HG03039 (cell line): Measurements from ENCODE around the gene POTEF.
"Not testable (repeated sequence)": the region's sequence is repeated elsewhere in the genome, so short reads cannot be mapped to it uniquely, and the experiment has no call there.

Source experiments
- ATAC-seq: cut with Tn5 transposase; IDR thresholded peaks from one replicate; pipeline ENCODE4 v1.9.1; 2021; ENCODE audit warnings: mild to moderate bottlenecking, moderate library complexity; ENCODE audit not compliant: unreplicated experiment

The POTEF gene

DNA sequence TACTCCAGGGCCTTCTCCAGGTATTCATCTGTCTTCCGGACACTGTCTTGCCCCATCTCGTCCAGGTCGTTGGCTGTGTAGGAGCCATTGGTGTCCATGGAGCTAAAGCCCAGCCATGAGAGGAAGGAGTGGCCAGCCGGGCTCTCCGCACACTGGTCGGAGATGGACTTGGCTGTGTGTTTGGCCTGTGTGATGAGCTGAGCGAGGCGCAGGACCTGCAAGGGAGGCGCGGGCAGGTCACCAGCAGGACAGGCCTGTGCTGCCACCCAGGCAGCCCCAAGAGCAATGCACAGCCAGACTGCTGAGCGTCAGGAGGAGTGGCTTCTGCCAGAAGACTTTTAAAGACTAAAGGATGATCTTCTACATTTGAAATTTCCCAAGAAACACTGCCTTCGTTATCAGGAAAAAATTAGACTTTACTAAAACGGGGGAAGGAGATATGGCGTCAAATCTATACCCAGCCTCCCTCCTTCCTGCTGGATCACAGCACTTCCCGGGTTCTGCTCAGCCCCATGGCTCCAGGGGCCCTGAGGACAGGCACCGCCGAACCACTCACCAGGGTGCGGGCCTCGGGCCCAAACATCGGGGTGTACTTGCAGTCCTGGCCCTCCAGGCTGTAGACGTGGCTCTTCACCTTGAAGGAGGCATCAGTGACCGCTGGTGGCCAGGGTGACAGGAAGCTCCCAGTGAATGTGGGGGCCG lies 24.9 kb upstream of the POTEF start:
- ATAC-seq: not testable (repeated sequence)

DNA sequence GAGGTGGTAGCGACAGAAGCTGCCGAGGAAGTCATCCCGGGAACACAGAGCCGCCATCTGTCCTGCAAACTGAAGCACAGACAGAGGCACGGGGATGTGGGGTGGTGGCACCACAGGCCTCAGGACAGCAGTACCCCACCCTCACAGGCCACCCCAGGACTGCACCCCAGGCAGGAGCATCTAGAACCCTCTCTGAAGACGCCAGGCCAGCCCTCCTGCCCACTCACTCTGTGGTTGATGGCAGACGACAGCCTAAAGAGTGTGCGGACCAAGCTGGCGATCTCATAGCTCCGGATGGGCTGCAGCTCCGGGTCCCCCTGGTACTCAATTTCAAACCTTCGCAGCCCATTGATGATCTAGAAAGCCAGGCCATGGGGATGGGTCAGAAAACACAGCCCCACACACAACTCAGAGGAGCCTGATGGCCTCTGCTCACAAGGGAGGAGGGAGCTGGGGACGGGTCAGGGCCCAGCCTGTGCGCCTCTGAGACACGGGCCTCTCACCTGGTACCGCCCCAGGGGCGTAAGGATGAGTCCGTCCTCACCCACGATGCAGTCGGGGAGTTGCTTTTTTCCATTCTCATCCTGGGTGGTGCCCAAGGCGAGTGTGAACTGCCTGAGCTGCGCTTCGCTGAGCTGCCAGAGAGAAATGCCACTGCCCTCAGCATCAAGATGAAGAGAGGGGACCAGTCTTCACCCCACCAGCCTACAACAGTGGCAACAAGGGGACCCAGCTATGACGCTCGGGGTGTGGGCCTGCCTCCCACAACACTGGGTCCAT lies 24.0 kb upstream of the POTEF start:
- ATAC-seq: no peak

DNA sequence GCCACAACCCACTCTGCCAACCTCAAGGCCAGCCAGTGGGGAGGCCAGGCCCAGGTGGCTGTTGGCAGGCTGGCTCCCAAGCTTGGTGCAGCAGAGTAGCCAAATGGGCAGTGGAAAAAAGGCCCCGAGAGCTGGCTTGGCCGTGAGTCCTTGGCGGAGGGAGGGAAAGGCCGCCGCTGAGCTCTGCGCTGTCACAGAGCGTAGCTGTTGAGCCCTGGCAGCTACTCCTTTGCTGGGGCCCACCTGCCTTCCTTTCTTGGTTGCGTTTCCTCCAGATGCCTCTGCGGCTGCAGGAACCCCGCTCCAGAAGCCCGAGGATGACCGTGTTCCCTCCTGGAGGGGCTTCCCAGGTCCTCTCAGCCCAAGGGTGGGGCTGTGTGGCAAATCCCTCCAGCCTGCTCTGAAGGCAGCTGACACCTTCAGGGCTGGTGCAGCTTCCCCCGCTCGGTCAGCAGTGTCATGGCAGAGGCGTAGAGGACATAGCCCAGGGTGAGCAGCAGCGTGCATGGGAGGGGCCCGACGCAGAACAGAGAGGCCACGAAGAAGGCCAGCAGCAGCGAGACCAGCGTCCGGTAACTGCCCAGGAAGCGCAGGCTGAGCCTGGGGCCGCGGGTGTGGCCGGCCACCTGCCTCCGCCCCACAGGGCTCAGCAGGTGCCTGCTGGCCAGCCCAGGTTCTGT lies 23.3 kb upstream of the POTEF start:
- not testable (repeated sequence) for ATAC-seq

DNA sequence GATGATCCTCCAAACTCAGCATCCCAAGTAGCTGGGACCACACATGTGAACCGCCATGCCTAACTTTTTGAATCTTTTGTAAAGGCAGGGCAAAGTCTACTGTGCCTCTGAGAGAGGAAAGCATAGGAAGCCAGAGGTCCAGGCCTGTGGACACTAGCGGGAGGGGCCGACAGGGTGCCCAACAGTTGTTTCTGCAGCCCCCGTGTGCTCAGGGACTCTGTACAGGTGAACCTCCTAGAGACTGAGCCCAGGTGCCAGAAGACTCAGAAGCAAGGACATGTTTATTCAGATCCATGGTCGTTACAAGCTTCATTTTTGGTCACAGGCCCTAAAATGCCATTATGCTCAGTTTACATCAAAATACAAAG lies 22.1 kb upstream of the POTEF start:
- ATAC-seq: not testable (repeated sequence)

DNA sequence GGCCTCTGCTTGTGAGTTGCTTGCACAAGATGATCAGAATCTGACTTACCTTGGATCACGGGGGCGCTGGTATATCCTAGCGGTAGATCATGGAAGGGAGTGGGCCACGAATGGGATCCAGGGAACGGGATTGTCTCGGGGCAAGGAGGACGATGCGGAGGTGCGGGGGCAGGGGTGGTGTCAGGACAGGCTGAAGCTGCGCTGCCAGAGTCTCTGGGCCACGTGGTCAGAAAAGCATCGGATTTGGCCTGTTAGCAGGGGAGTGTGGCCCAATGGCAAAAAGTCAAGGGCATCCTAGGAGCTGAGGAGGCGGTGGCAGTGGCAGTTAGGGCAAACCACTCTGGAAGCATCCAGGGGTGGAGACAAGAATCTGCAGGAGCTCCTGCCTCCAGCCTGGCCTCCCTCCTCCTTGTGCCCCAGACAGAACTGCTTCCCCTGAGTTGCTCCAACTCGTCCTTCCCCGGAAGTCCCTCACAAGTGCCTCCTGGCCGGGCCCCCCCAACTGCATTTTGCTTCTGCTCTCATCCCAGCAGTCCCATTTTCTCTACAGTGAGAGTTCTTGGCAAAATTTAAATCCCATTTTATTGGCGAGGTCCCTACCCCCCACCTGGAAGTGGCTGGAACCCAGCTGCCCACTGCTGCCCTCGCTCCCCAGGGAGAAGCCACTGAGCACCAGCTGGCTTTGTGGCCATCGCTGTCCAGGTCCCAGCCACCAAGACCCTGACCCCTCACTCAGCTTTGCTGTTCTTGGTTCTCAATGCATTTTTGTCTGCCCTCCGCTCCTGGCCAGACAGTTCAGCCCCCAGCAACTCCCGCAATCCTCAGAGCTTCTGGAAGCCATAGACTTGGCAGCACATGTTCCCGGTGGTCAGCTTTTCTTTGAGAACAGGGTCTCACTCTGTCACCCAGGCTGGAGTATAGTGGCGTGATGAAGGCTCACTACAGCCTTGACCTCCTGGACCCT lies 21.4 kb upstream of the POTEF start:
- no peak for ATAC-seq

DNA sequence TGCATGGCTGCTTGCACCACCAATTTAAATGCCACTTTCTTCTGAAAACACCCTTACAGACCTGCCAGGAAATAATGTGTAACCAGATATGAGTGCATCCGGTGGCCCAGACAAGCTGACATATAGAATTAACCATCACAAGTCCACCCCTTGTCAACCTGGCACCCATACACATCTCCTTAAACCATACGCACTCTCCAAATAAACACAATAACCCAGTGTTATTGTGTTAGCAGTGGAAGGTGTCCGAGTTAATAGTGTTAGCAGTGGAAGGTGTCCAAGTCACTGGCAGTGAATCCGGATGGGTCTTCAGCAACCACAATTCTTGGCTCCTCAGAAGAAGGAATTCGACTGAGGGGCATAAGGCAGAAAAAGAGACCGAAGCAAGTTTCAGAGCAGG lies 19.5 kb upstream of the POTEF start:
- not testable (repeated sequence) for ATAC-seq

DNA sequence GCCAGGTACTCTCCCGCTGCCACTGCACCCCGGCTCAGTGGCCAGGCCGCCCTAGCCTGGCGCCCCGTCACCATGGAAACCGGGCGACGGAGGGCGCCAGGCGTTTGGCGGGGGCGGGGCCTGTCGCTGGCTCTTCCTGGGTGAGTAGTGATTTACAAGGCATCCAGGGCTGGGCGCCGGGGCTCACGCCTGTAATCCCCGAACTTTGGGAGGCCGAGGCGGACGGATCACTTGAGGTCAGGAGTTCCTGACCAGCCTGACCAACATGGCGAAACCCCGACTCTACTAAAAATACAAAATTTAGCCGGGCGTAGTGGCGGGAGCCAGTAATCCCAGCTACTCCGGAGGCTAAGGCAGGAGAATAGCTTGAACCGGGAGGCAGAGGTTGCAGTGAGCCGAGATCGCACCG lies 16.0 kb upstream of the POTEF start, which contains the start of gene CCDC74B:
Gene CCDC74B (minus strand): TSS at position 107 of the 409 bp plus-strand sequence. CDS start 116 bp downstream, outside the sequence.
- peak; percentile 88 for ATAC-seq

DNA sequence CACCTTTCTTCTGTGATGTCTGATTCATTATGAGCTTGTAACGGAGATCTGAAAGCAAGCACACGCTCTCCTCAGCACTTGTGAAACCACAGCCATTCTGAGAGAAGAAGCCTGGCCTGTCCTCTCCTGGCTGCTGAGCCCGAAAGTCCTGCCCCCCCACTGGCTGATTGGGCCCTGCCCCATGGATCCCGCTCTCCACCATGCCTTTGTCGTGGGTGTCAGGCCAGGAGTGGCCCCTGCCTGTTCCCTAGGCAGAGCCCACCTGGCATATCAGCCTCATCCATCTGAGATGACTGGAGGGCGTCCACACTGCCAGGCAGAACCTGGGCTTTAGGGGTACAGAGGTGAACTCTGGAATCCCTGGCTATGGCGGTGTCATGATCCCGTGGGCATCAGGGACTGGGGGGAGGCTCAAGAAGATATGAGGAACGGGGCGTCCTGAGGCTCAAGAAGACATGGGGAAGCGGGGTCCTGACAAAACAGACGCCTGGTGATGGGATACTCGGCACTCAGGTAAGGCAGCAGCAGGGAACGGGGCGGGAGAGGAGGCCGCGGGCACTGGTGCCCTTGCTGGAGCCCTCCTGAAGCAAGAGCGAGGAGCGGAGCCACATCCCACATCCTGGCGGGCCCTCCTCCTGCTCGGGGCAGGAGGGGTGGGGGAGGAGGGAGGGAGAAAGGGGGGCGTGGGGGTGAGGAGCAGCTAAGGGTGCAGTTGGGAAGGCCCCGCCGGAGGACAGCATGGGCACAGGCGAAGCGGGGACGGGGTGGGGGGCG lies 14.4 kb upstream of the POTEF start:
- ATAC-seq: not testable (repeated sequence)

DNA sequence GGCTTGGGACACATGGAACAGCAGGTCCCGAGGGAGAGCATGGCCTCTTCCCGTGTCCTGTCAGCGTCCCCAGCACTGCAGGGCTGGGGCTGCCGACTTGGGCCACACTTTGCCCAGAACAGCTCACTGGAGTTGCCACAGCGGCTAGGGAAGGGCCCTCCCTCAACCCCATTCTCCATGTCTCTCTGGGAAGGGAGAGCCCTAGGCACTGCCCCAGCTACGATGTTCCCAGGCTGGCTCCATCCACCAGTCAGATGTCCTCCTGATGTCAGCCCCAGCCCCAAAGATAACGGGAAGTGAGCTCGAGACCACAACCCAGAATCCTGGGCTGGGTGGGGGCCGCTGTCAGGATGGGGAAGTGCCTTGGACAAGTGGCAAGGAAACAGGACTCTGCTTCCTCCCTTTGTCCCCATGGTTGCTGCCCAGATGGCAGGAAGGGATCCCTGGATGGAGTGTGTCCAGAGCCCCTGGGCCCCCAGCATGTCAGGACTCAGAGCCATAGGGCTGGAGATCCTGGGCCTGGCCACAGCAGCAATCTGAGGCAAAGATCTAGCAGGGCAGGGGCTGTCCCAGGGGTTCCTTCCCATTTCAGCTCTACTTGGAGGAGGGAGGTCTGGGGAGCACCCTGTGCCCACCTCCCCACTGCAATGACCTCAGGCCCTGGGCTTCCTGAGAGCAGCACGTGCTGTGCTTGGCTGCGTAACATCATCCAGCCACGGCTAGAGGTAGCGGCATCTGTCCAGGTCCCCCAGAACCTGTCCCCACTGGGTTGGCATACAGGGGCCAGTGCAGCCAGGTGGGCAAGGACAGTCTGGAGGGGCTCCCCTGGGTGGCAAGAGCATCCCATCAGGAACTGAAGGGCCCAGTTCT lies 13.6 kb upstream of the POTEF start:
- ATAC-seq: not testable (repeated sequence)

DNA sequence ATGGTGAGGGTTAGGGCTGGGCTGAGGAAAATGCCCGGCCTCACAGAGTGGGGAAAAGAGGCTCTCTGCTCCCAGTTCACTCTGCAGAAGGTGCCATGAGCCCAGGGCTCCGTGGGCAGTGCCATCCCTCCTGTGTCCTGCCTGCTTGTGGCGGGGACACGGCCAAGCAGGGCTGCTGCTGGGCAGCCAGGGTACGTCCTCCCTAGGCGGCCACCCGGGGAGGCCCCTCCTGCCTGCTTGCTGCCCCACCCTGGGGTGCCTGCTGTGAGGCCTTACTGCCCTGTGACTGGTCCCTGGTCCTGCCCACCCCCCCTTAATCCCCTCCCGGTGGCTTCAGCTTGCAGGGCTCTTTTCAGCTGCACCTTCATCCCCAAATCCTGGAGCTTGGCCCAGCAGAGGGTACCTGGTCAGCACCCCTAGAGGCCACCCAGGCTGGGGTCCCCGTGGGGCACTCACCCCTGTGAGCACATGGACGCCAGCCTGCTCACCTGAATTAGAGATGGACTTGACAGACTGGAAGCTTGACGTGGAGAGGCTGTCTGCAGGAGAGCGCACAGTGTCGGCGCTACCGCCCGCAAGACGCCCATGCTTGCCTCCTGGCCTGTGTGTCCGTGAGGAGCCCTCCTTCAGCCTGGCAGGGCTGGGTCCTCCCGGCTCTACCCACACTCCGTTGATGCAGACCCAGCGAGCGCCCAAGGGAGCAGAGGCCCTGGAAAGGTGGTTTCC lies 12.8 kb upstream of the POTEF start:
- not testable (repeated sequence) for ATAC-seq

DNA sequence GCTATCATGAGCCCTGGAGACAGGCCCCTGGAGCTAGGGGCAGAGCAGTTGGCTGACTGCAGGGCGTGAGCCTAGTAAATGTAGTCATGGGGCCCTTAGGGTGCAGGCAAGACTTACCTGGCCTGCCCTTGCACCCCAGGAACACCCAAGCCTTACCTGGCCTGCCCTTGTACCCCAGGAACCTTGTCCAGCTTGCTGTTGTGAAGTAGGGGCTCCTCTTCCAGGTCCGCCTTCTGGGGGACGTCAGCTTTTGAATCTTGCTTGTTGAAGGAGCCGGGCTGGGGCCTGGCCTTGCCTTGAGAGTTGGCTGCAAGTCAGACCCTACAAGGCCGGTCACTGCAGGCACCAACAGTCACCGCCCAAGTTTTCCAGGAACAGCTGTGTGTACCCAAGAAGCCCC lies 12.0 kb upstream of the POTEF start:
- ATAC-seq: not testable (repeated sequence)

DNA sequence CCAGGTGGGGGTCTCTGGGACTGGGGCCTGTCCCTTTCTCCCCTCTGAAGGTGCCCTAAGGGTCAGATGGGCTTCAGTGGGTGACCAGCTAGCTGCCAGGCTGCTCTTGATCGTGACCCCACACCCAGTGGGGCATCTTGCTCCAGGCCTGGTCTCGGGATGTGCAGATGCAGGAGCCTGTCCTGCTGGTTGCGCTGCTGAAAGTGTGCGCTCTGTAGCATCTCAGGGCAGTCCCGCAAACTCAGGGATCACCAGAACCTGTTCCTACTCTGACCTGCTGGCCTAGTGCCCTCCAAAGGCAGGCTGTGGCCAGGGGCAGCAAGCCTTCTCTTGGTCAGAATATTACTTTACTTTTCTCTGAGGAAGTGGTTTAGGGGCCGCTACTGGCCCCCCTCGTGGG lies 11.5 kb upstream of the POTEF start:
- not testable (repeated sequence) for ATAC-seq

DNA sequence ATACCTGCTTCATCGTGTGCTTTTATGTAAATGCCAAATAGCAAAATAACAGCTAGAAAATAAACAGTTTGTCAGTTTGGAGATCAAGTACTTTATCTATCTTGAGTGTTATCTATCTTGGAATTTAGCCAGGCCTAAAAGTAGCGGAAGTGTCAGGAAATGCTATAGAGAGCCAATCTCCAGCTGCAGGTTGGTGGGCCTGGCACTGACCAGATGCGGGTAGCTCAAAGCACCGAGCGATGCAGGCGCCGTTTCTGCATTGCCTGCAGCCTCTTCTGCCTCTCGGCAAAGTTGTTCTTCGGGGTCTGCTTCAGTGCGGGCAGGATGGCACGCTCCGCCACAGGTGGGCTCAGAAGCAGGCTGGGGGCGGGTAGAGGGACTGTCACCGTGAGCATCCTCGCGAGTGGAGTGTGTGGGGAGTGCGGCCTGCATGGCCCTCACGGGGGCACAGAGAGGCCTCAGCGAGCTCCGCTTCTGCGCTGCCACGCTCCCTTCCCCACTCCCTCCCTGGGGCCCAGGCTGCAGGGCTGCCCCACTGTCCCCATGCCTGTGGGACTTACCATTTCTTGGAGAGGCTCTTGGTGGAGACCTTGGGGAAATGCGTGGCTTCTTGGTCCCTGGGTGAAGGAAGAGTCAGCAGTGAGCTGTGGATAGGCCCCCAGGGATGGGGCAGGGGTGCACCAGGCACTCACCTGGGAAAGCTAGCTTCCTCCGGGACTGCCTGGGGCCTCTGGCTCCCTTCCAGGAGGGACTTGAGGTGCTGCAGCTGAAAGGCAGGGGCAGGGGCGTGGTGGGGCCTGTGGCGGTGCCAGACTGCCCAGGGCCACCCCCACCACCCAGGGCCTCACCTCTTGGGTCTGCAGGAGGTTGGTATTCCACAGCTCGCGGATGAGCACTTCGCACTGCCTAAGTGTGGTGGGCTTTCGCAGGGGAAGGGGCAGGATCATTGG lies 10.6 kb upstream of the POTEF start:
- not testable (repeated sequence) for ATAC-seq

DNA sequence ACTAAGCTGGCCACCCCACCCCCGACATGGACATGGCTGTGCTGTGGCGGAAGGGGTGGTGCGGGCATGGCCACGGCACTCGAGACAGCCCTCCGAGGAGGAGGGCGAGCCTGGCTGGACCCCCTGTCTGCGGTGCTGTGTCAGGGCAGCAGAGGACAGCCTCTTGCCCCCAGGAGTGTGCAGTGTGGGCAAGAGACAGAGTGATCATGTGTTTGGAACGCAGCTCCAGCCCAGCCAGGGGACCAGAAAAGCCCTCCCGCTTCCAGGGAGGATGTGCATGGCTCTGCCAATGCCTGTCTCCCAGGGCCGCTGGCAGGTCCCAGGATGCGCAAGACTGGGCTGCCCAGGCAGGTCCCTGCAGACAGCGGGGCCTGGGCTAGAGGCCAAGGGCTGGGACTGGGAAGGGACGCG lies 9.8 kb upstream of the POTEF start:
- ATAC-seq: not testable (repeated sequence)

DNA sequence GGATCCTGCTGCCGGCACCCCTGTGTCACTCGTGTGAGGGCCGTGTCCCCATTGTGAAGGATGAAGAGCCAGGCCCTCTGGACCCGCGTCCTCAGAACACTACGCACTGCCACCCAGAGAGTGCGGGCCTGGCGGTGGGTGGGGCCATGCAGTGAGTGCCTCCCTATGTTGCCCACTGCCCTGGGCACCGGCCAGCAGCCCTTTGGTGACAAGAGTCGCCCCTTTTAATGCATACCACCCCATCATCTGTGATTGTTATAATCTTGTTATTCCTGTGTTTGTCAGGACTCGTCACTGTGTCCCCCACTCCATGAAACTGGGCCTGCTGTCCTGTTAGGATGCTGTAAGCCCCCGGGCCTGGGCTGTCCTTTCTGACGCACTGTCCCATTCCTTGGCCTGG lies 9.3 kb upstream of the POTEF start:
- ATAC-seq: not testable (repeated sequence)

DNA sequence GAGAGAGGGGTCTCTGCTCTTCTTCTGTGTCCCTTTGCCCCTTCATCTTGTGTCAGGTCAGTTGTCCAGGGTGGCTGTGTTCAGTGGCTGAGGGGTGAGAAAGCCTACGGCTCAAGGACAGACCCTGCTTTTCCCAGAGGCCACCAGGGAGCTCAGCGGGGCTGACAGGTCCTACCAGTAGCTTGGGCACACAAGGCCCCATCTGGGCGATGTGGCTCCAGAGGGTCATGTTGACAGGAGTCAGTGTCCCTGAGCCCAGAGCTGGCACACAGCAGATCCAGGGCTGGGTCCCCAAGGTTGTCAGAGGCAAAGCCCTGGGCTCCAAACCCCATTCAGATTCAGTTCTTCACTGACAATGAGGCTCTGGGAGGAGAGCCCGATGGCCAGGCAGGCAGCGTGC lies 8.1 kb upstream of the POTEF start:
- ATAC-seq: not testable (repeated sequence)

DNA sequence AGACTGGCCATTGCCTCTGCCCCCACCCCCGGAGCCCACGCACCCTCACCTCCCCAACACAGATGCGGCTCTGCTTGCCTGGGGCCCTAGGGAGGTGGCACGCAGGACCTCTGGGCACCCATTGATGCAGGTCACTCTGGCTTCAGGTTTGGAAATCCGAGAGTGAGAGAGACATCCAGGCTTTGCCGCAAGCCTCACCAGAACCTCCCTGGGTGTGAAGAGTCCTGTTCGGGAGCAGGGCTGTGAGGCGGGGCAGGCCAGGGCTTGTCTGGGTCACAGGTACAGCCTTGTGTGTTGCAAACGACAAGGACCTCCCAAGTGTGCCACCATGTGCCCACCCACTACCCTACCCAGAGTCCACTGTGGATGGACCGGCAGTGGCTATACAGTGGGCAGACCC lies 7.5 kb upstream of the POTEF start:
- not testable (repeated sequence) for ATAC-seq
